DND-41 (cell line): ENCODE results near the gene RNF217.
"Not testable (repeated sequence)": the region's sequence is repeated elsewhere in the genome, so short reads cannot be mapped to it uniquely, and the experiment has no call there.

Experiments used
- CTCF ChIP-seq: IDR thresholded peaks from 2 replicates; pipeline ENCODE4 v1.5.1; 2012; ENCODE audit warnings: borderline replicate concordance, low read length, moderate library complexity, mild to moderate bottlenecking; ENCODE audit not compliant: poor library complexity, severe bottlenecking; ENCODE audit errors: extremely low read depth
- EZH2 ChIP-seq: IDR thresholded peaks from 3 replicates; pipeline ENCODE4 v1.6.1; 2012; ENCODE audit warnings: borderline replicate concordance, low read depth, mild to moderate bottlenecking, moderate library complexity, low read length, inconsistent platforms; ENCODE audit not compliant: severe bottlenecking

- TF ChIP-seq CTCF, EZH2: not testable (repeated sequence)
Measured at GRCh38 chr6:125125856-125126255, 163.6 kb downstream of the RNF217 start.
